IPS-18a (cell line): Measurements from ENCODE around the gene ANGPTL5.
A peak's percentile ranks its signal among the peaks of the same experiment; 100 is the strongest.
"Not testable (repeated sequence)": the region's sequence is repeated elsewhere in the genome, so short reads cannot be mapped to it uniquely, and the experiment has no call there.

Experiments
- H3K27ac ChIP-seq: one replicate; pipeline ENCODE4 v1.5.1; 2013; ENCODE audit warnings: low read length
- H3K27me3 ChIP-seq: one replicate; pipeline ENCODE4 v1.6.1; 2013; ENCODE audit warnings: mild to moderate bottlenecking, low read length; ENCODE audit not compliant: control insufficient read depth, insufficient read depth
- H3K36me3 ChIP-seq: one replicate; pipeline ENCODE4 v1.6.1; 2013; ENCODE audit warnings: low read depth, low read length; ENCODE audit not compliant: control insufficient read depth
- H3K4me1 ChIP-seq: one replicate; pipeline ENCODE4 v1.6.1; 2013; ENCODE audit warnings: low read depth, low read length; ENCODE audit not compliant: control insufficient read depth
- H3K4me3 ChIP-seq: one replicate; pipeline ENCODE4 v1.5.1; 2013; ENCODE audit warnings: low read length
- H3K9ac ChIP-seq: one replicate; pipeline ENCODE4 v1.6.1; 2013; ENCODE audit warnings: mild to moderate bottlenecking, low read length, moderate library complexity
- H3K9me3 ChIP-seq: one replicate; pipeline ENCODE4 v1.6.1; 2013; ENCODE audit warnings: low read depth, low read length; ENCODE audit not compliant: control insufficient read depth

Gene ANGPTL5

GRCh38 chr11:101916422-101916821, at the start of gene ANGPTL5:
TSS of gene ANGPTL5 (minus strand) at chr11:101916522. CDS start at chr11:101907909, 8,613 bp downstream.
- Histone ChIP-seq H3K4me3 (peak within 1 kb of the TSS; percentile 77), H3K9ac (peak within 1 kb of the TSS; percentile 65), H3K9me3 (no peaks in the 10 kb centered on the region), H3K36me3 (no peaks in the 10 kb centered on the region), H3K4me1 (peaks cover 13% of the 10 kb centered on the region), H3K27ac (peak within 1 kb of the TSS; percentile 27), H3K27me3 (no peaks in the 10 kb centered on the region)

- not testable (repeated sequence) for H3K4me1 ChIP-seq, H3K9ac ChIP-seq, H3K27ac ChIP-seq, H3K36me3 ChIP-seq, H3K27me3 ChIP-seq, H3K9me3 ChIP-seq, H3K4me3 ChIP-seq
Measured at GRCh38 chr11:101964200-101964599, 47.9 kb upstream of the ANGPTL5 start.

- no peaks in the 10 kb centered on the region for H3K9me3 ChIP-seq
Measured at GRCh38 chr11:101960231-101960630, 43.9 kb upstream of the ANGPTL5 start.

DNA sequence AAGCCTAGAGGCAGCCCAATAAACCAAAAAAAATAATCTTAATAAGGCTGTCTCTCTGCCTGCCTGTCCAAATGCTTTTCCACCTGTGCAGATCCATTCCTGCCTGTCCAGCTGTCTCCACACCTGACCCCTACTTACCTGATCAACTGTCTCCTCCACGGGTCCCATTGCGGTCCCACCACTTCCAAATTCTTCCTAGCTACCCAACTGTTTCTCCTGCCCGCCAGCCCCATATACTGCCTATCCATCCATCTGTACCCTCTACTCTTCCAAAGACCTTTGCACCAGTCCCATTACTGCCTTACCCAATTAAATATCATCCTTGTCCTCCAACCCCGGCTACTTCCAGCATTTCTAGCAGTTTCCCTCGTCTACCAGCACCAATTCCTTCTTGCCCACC, 39.4 kb upstream of the ANGPTL5 start:
- Histone ChIP-seq H3K4me1 (no peaks in the 10 kb centered on the region), H3K9me3 (no peaks in the 10 kb centered on the region), H3K4me3 (no peak overlapping the region), H3K36me3 (no peaks in the 10 kb centered on the region), H3K9ac (no peak overlapping the region), H3K27me3 (no peaks in the 10 kb centered on the region), H3K27ac (no peak overlapping the region)

More at GRCh38 chr11:101960231-101960630, 43.9 kb upstream of the ANGPTL5 start:
- Histone ChIP-seq H3K4me3 (no peak overlapping the region), H3K27me3 (no peaks in the 10 kb centered on the region), H3K27ac (no peak overlapping the region), H3K36me3 (no peaks in the 10 kb centered on the region), H3K4me1 (no peaks in the 10 kb centered on the region), H3K9ac (no peak overlapping the region)

GRCh38 chr11:101955278-101955677, 39.0 kb upstream of the ANGPTL5 start:
- Histone ChIP-seq H3K4me1 (no peaks in the 10 kb centered on the region), H3K27me3 (no peaks in the 10 kb centered on the region), H3K9ac (no peak overlapping the region), H3K9me3 (no peaks in the 10 kb centered on the region), H3K27ac (no peak overlapping the region), H3K4me3 (no peak overlapping the region), H3K36me3 (no peaks in the 10 kb centered on the region)

DNA sequence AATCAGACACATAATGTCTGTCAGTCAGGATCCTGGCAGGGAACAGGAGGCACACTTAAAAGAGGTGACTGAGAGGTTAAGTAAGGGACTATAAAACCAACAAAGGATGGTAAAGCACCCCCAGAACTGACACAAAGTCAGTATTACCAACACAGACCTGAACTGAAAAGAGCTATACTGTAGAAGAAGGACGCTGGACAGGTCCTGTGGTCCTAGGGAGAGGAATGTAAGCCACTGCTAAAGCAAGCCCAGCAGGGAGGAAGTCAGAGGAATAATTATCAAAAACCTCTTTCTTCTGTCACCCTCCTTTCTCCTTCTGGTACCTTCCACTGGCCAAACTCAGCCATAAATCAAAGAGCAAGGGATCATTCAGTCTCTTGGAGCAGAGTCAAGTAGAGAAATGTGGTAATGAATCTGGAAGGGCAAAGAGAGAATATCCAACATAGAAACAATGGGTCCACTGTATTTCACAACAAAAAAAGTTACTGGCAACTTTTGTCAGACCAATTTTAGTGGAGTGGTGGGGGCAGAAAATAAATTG, 33.4 kb upstream of the ANGPTL5 start:
- Histone ChIP-seq H3K9me3 (no peaks in the 10 kb centered on the region), H3K9ac (no peak overlapping the region), H3K27me3 (no peaks in the 10 kb centered on the region), H3K27ac (no peak overlapping the region), H3K36me3 (no peaks in the 10 kb centered on the region), H3K4me3 (no peak overlapping the region), H3K4me1 (no peaks in the 10 kb centered on the region)

DNA sequence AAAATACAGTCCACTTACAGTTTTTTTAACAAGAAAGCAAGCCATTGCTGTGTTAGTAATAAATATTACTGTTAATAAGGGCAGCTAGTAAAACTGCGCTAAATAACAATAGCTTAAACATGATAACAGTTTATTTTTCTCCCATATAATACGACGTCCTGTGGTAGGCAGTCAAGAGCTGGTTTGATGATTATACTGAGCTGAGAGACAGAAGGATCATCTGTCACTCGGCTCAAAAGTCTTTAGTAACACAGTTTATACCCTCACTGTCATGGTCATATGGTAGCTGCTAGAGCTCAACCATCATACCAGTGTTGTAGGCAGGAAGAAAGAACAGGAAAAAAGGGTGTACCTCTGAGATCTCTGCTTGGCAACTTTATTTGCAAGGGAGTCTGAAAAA, 29.1 kb upstream of the ANGPTL5 start:
- H3K4me1 ChIP-seq, result no peaks in the 10 kb centered on the region
- H3K27me3 ChIP-seq, result no peaks in the 10 kb centered on the region
- H3K9me3 ChIP-seq, result no peaks in the 10 kb centered on the region
- H3K4me3 ChIP-seq, result no peak overlapping the region
- H3K36me3 ChIP-seq, result no peaks in the 10 kb centered on the region
- no peak overlapping the region for H3K27ac ChIP-seq
- no peak overlapping the region for H3K9ac ChIP-seq

- Histone ChIP-seq H3K4me3 (no peak overlapping the region), H3K9ac (no peak overlapping the region), H3K27ac (no peak overlapping the region), H3K36me3 (no peaks in the 10 kb centered on the region), H3K9me3 (no peaks in the 10 kb centered on the region), H3K27me3 (no peaks in the 10 kb centered on the region), H3K4me1 (no peaks in the 10 kb centered on the region)
Measured at GRCh38 chr11:101944923-101945322, 28.6 kb upstream of the ANGPTL5 start.

GRCh38 chr11:101940901-101941520, 24.7 kb upstream of the ANGPTL5 start:
- H3K27ac ChIP-seq, result no peak overlapping the region
- H3K27me3 ChIP-seq, result no peaks in the 10 kb centered on the region
- H3K4me3 ChIP-seq, result no peak overlapping the region
- no peaks in the 10 kb centered on the region for H3K36me3 ChIP-seq
- H3K9ac ChIP-seq, result no peak overlapping the region
- no peaks in the 10 kb centered on the region for H3K4me1 ChIP-seq
- no peaks in the 10 kb centered on the region for H3K9me3 ChIP-seq

DNA sequence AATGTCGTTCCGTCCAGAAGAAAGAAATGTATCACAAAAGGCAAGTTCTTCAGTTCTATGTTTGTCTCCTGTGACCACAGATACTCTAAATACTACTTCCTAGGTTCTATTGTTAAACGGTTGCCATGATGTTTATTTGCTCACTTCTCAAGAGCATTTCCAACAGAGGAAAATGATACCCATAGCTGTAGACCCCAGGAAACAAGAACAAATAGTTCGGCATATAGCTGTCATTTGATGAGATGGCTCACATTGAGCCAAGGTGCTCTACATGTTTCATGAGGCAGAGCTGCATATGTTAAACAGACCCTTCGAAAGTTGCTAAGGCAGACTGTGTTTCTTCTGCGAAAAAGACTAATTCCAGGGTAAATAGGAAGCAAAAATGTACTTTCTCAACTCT, 15.4 kb upstream of the ANGPTL5 start:
- H3K4me3 ChIP-seq, result no peak overlapping the region
- H3K27ac ChIP-seq, result no peak overlapping the region
- H3K27me3 ChIP-seq, result no peaks in the 10 kb centered on the region
- H3K9ac ChIP-seq, result no peak overlapping the region
- no peaks in the 10 kb centered on the region for H3K36me3 ChIP-seq
- no peaks in the 10 kb centered on the region for H3K9me3 ChIP-seq
- no peaks in the 10 kb centered on the region for H3K4me1 ChIP-seq

- Histone ChIP-seq H3K4me3 (no peak overlapping the region), H3K27ac (no peak overlapping the region), H3K9me3 (no peaks in the 10 kb centered on the region), H3K27me3 (no peaks in the 10 kb centered on the region), H3K36me3 (no peaks in the 10 kb centered on the region), H3K4me1 (no peaks in the 10 kb centered on the region), H3K9ac (no peak overlapping the region)
Measured at GRCh38 chr11:101929294-101929915, 13.1 kb upstream of the ANGPTL5 start.

- H3K9me3 ChIP-seq, result no peaks in the 10 kb centered on the region
Measured at GRCh38 chr11:101923554-101923953, 7.2 kb upstream of the ANGPTL5 start.

More at GRCh38 chr11:101923554-101923953, 7.2 kb upstream of the ANGPTL5 start:
- Histone ChIP-seq H3K4me1 (no peaks in the 10 kb centered on the region), H3K9ac (no peak overlapping the region), H3K27ac (no peak overlapping the region), H3K27me3 (no peaks in the 10 kb centered on the region), H3K4me3 (no peak overlapping the region), H3K36me3 (no peaks in the 10 kb centered on the region)
